B cell (primary cell): ENCODE measurements around the gene SHFL. TPM values are rescaled to one million over a fixed set of nuclear protein-coding genes. Genes with fewer than 3 reads are reported as not detected.

Experiments
- ATAC-seq: fragments of 200-7000 bp; cut with Tn5 transposase; one replicate; pipeline ENCODE4 v1.10.0; 2021; ENCODE audit warnings: low read depth, mild to moderate bottlenecking, moderate number of reproducible peaks, moderate library complexity
- CTCF ChIA-PET: fragments of 350-600 bp; sonication (Branson Sonifier 250); formaldehyde crosslinking; loops from one replicate; lab custom pipeline; 2021; ENCODE audit warnings: antibody characterized with exemption, inconsistent platforms; lab: Charles Lee
- POLR2A ChIA-PET: fragments of 350-600 bp; sonication (Branson Sonifier 250); formaldehyde crosslinking; loops from one replicate; lab custom pipeline; 2021; ENCODE audit warnings: antibody characterized with exemption; lab: Charles Lee
- DNase-seq: peaks from one replicate; pipeline ENCODE4 v3.0.0; 2013
- H2AFZ ChIP-seq: 2 replicates; pipeline ENCODE4 v1.6.1; 2012; ENCODE audit warnings: mild to moderate bottlenecking, low read depth, low read length; ENCODE audit not compliant: insufficient read depth, poor library complexity, severe bottlenecking
- H3K27ac ChIP-seq, 2 donors: 1 replicate in 1 of 2; 2 replicates in 1 of 2; pipeline ENCODE4 v1.5.1; 2012 to 2013; ENCODE audit warnings: low read length in 2 of 2, mild to moderate bottlenecking in 2 of 2, moderate library complexity in 1 of 2
- H3K27me3 ChIP-seq, 4 experiments: fragments of 200-600 bp in 1 of 4; sonication (generic) in 1 of 4; replicated peaks in 1 of 4; 1 replicate in 2 of 4; 2 replicates in 2 of 4; pipeline versions ENCODE4 v1.6.1 to v1.7.0; 2013 to 2016; ENCODE audit warnings: low read length in 3 of 4, mild to moderate bottlenecking in 2 of 4, mixed read lengths in 1 of 4, moderate library complexity in 1 of 4; ENCODE audit not compliant: insufficient read depth in 4 of 4, control insufficient read depth in 3 of 4; ENCODE audit errors: control extremely low read depth in 1 of 4
- H3K36me3 ChIP-seq, 2 experiments: replicated peaks in 1 of 2; 1 replicate in 1 of 2; 2 replicates in 1 of 2; pipeline versions ENCODE4 v1.6.1 to v1.7.1; 2013; ENCODE audit warnings: low read length in 1 of 2; ENCODE audit not compliant: insufficient read depth in 2 of 2, control insufficient read depth in 1 of 2; ENCODE audit errors: control extremely low read depth in 1 of 2, extremely low read depth in 1 of 2
- H3K4me1 ChIP-seq, 2 donors: fragments of 200-600 bp in 1 of 2; sonication (generic) in 1 of 2; 1 replicate in 1 of 2; 2 replicates in 1 of 2; pipeline versions ENCODE4 v1.5.1 to v1.6.1; 2013 to 2017; ENCODE audit warnings: low read length in 2 of 2; ENCODE audit not compliant: control insufficient read depth in 2 of 2, insufficient read depth in 2 of 2
- H3K4me2 ChIP-seq: replicated peaks from 2 replicates; pipeline ENCODE3; 2012; ENCODE audit warnings: mild to moderate bottlenecking, low read depth, low read length; ENCODE audit not compliant: poor library complexity, severe bottlenecking
- H3K4me3 ChIP-seq, 5 experiments: fragments of 200-600 bp in 1 of 5; sonication (generic) in 1 of 5; 1 replicate in 3 of 5; 2 replicates in 2 of 5; pipeline versions ENCODE4 v1.5.1 to v1.7.0; 2011 to 2016; ENCODE audit warnings: low read length in 4 of 5, mild to moderate bottlenecking in 4 of 5, low read depth in 2 of 5, control low read depth in 1 of 5, moderate library complexity in 1 of 5; ENCODE audit not compliant: insufficient read depth in 1 of 5; ENCODE audit errors: control extremely low read depth in 1 of 5, extremely low read depth in 1 of 5
- H3K79me2 ChIP-seq: fragments of 200-600 bp; sonication (generic); one replicate; pipeline ENCODE4 v1.6.0; 2016; ENCODE audit warnings: low read length; ENCODE audit not compliant: control insufficient read depth, insufficient read depth
- H3K9ac ChIP-seq: fragments of 200-600 bp; sonication (generic); 2 replicates; pipeline ENCODE4 v1.6.1; 2017; ENCODE audit warnings: mild to moderate bottlenecking, low read length, moderate library complexity
- H3K9me3 ChIP-seq, 3 donors: one replicate each; pipeline versions ENCODE4 v1.6.1 to v1.7.1; 2013; ENCODE audit warnings: low read length in 2 of 3; ENCODE audit not compliant: control insufficient read depth in 2 of 3, insufficient read depth in 1 of 3; ENCODE audit errors: control extremely low read depth in 1 of 3
- H4K20me1 ChIP-seq: 2 replicates; pipeline ENCODE4 v1.6.0; 2012; ENCODE audit warnings: mild to moderate bottlenecking, low read length; ENCODE audit not compliant: insufficient read depth, control insufficient read depth, poor library complexity, severe bottlenecking
- H3K27ac Mint-ChIP-seq: one replicate; pipeline ENCODE4 v1.8.0; 2021; ENCODE audit warnings: mixed read lengths
- H3K27me3 Mint-ChIP-seq: one replicate; pipeline ENCODE4 v1.8.0; 2021; ENCODE audit warnings: mixed read lengths
- H3K4me1 Mint-ChIP-seq: one replicate; pipeline ENCODE4 v1.8.0; 2021; ENCODE audit warnings: mixed read lengths
- H3K4me3 Mint-ChIP-seq: one replicate; pipeline ENCODE4 v1.8.0; 2021; ENCODE audit warnings: mixed read lengths
- H3K9me3 Mint-ChIP-seq: one replicate; pipeline ENCODE4 v1.8.0; 2022; ENCODE audit warnings: mixed read lengths; ENCODE audit not compliant: insufficient read depth
- CTCF ChIP-seq: fragments of 200-600 bp; IDR thresholded peaks from one replicate; pipeline ENCODE4 v1.8.0; 2022; ENCODE audit warnings: antibody characterized with exemption, mild to moderate bottlenecking
- EZH2 ChIP-seq: IDR thresholded peaks from 2 replicates; pipeline ENCODE4 v1.6.1; 2012; ENCODE audit warnings: borderline replicate concordance, low read depth, mild to moderate bottlenecking, moderate library complexity, low read length; ENCODE audit not compliant: insufficient read depth, poor library complexity, severe bottlenecking
- WGBS: methylation state at CpG from one replicate; pipeline ENCODE4 v1.1.5; 2013; ENCODE audit warnings: missing lambda C conversion rate; ENCODE audit not compliant: insufficient coverage; 5-methylcytosine and 5-hydroxymethylcytosine counted together
- intact Hi-C: fragments of 100-400 bp; cut with micrococcal nuclease; formaldehyde crosslinking; loops from one replicate; pipeline ENCODE4 v1.10.0; 2022
- polyA plus RNA-seq: library from polyadenylated mRNA; depleted of rRNA; stranded (reverse); fragments of >200 nt; gene quantifications from 2 replicates; pipeline ENCODE4 v1.2.3, GENCODE V29; 2012
- total RNA-seq, 2 donors: library from RNA; stranded (reverse); fragments of 120-200 nt in 1 of 2; gene quantifications; 1 replicate in 1 of 2; 2 replicates in 1 of 2; pipeline versions ENCODE4 v1.2.3 to v1.2.4, GENCODE V29; 2013 to 2022

SHFL gene
- total and polyA plus RNA-seq, 2 donors (not counting 1 experiment from before 2014, with no cell fraction given) = 109 to 205 TPM

GRCh38 chr19:10111405-10111811 lies 25.3 kb downstream of the SHFL start, which contains the start of gene P2RY11:
TSS of gene P2RY11 (plus strand) at chr19:10111693. CDS start at chr19:10111722, 29 bp downstream.
- Histone ChIP-seq H3K4me1 (peaks cover 37 to 49% of the 10 kb centered on the region in 2 donors), H3K27me3 (no peaks in the 10 kb centered on the region), H3K27ac (peak within 1 kb of the TSS; percentile 10 to 69), H2AFZ (no peak within 1 kb of the TSS), H3K4me3 (peak within 1 kb of the TSS in 1 of 5 experiments; percentile 2), H3K79me2 (peaks cover 39% of the 10 kb centered on the region), H4K20me1 (peaks cover 76% of the 10 kb centered on the region), H3K9me3 (peaks cover 0 to 6% (median 0%) of the 10 kb centered on the region in 3 donors), H3K36me3 (peaks cover 0 to 65% of the 10 kb centered on the region in 2 experiments), H3K4me2 (peak within 1 kb of the TSS; percentile 68), H3K9ac (no peak within 1 kb of the TSS)
- CTCF ChIA-PET = interaction anchor here (0.6 to 15.9 kb wide), 6 partner anchors 9 to 156 kb away, joined by 3 to 263 read pairs (median 5); partner anchors contain the start of genes ANGPTL6 and PPAN
- ATAC-seq = peak; percentile 70
- peak; percentile 61 for DNase-seq
- peak within 1 kb of the TSS; percentile 81 for H3K4me3 Mint-ChIP-seq
- H3K27me3 Mint-ChIP-seq = no peaks in the 10 kb centered on the region
- peak within 1 kb of the TSS; percentile 90 for H3K27ac Mint-ChIP-seq
- intact Hi-C loops = no loop called here
- H3K4me1 Mint-ChIP-seq = peaks cover 44% of the 10 kb centered on the region
- no peak for TF ChIP-seq CTCF
- no peak for TF ChIP-seq EZH2
- POLR2A ChIA-PET = interaction anchor here (0.6 to 6.6 kb wide), 5 partner anchors 10 to 1625 kb away, joined by 3 to 62 read pairs (median 5); partner anchors contain the start of gene ANGPTL6
- 14% methylated on average over 8 of the region's 8 CpGs for WGBS
- H3K9me3 Mint-ChIP-seq = no peaks in the 10 kb centered on the region
